OCI-LY3 (cell line): Measurements from ENCODE around the gene VTCN1.

ENCODE experiments used
- CTCF ChIP-seq: fragments of 200-600, 300-600 bp; sonication (generic); IDR thresholded peaks from 2 replicates; pipeline ENCODE4 v1.5.1; 2014; ENCODE audit warnings: antibody characterized with exemption, low read length, low read depth
- EZH2phosphoT487 ChIP-seq: fragments of 200-600 bp; shearing (Covaris generic); IDR thresholded peaks from 2 replicates; pipeline ENCODE4 v1.6.1; 2018; ENCODE audit warnings: antibody characterized with exemption, mixed run types, low read depth

GRCh38 chr1:117171900-117172511 lies 38.7 kb downstream of the VTCN1 start:
- TF ChIP-seq CTCF (no peak), EZH2phosphoT487 (no peak)
